Measurements from ENCODE around the gene STRIP1. TPM values are rescaled to one million over a fixed set of nuclear protein-coding genes. Genes with fewer than 3 reads are reported as not detected.

Gene STRIP1
- total and polyA plus RNA-seq, 10 of the 15 experiments (the other 5 are each of a cell fraction or from before 2014, with no cell fraction given): 6.3 to 26.6 (median 18.0) TPM

GRCh38 chr1:110034451-110035235 is at the start of gene STRIP1 (continued):
- no peak for TF ChIP-seq CUX1 (IDR thresholded peaks at IDR 0.05; ENCODE audit: insufficient replicate concordance, low read depth, low read length)
- no peak for TF ChIP-seq MYC (IDR thresholded peaks at IDR 0.05; ENCODE audit: insufficient read depth, insufficient read length, insufficient replicate concordance, low read length, severe bottlenecking)
- TF ChIP-seq RAD21 (IDR thresholded peaks at IDR 0.05; ENCODE audit: insufficient read depth, low read depth, low read length): no peak
- no peak for TF ChIP-seq STAT1 (conservative IDR thresholded peaks at IDR 0.05)
- TF ChIP-seq CHD4 (IDR thresholded peaks at IDR 0.05): no peak
- peak in 1 of 2 experiments; percentile 32; a peak in 1 of 4 replicates for TF ChIP-seq ETV6 (conservative IDR thresholded peaks at IDR 0.05 in 1 of 2, IDR thresholded peaks at IDR 0.05 in 1 of 2; ENCODE audit: borderline replicate concordance in 1 of 2, low read depth in 1 of 2)
- no peak for TF ChIP-seq MEF2A (IDR thresholded peaks at IDR 0.05; ENCODE audit: insufficient read depth, low read depth, low read length)
- peak; percentile 67 for TF ChIP-seq CREM (IDR thresholded peaks at IDR 0.05; ENCODE audit: low read depth)
- peak; percentile 63; the same call in 1 of the 2 replicates for TF ChIP-seq SMAD5 (IDR thresholded peaks at IDR 0.05; ENCODE audit: low read depth)
- no peak for TF ChIP-seq MLLT1 (IDR thresholded peaks at IDR 0.05)
- peak; percentile 95 for TF ChIP-seq RELA (IDR thresholded peaks at IDR 0.05; ENCODE audit: borderline replicate concordance, partially characterized antibody)
- peak; percentile 72; the same call in 1 of the 2 replicates for TF ChIP-seq GATAD2B (conservative IDR thresholded peaks at IDR 0.05; ENCODE audit: low read depth)
- peak; percentile 69 for TF ChIP-seq NR2F1 (conservative IDR thresholded peaks at IDR 0.05)
- no peak for TF ChIP-seq RB1 (IDR thresholded peaks at IDR 0.05; ENCODE audit: borderline replicate concordance)
- no peak for TF ChIP-seq CTCF (IDR thresholded peaks at IDR 0.05 in 2 of 3, conservative IDR thresholded peaks at IDR 0.05 in 1 of 3; ENCODE audit: control insufficient read depth in 2 of 3, extremely low read depth in 1 of 3, insufficient read depth in 1 of 3, low read depth in 3 of 3, low read length in 3 of 3)
- TF ChIP-seq WRNIP1 (IDR thresholded peaks at IDR 0.05; ENCODE audit: borderline replicate concordance, low read depth, low read length): no peak
- no peak for TF ChIP-seq HDAC6 (IDR thresholded peaks at IDR 0.05; ENCODE audit: unreplicated experiment)
- TF ChIP-seq SREBF2 (IDR thresholded peaks at IDR 0.05; ENCODE audit: low read length): no peak
- TF ChIP-seq CEBPB (IDR thresholded peaks at IDR 0.05; ENCODE audit: borderline replicate concordance in 1 of 2, low read depth in 2 of 2, low read length in 2 of 2): peak in 1 of 2 experiments; percentile 44; a peak in 1 of 4 replicates
- TF ChIP-seq POLR2A (IDR thresholded peaks at IDR 0.05; ENCODE audit: low read depth, low read length): peak; percentile 86
- no peak for TF ChIP-seq ZSCAN29 (IDR thresholded peaks at IDR 0.05)
- TF ChIP-seq EED (IDR thresholded peaks at IDR 0.05; ENCODE audit: low read depth): no peak
